PC-9 (cell line): Measurements from ENCODE around the gene CNGB1. TPM values are rescaled to one million over a fixed set of nuclear protein-coding genes. Genes with fewer than 3 reads are reported as not detected.

ENCODE experiments used
- BruUV-seq: library from RNA; stranded (reverse); fragments of 400-500 nt; replicated peaks from 2 replicates; lab custom pipeline; 2021; lab: Mats Ljungman, UMichigan
- CTCF ChIA-PET: fragments of 300-600 bp; sonication (Branson Sonifier 250); formaldehyde crosslinking; loops from one replicate; lab custom pipeline; 2022; ENCODE audit warnings: antibody characterized with exemption; lab: Charles Lee
- POLR2A ChIA-PET: fragments of 300-600 bp; sonication (Branson Sonifier 250); formaldehyde crosslinking; loops from one replicate; lab custom pipeline; 2022; ENCODE audit warnings: antibody characterized with exemption; ENCODE audit not compliant: unreplicated experiment; lab: Charles Lee
- DNase-seq, 2 experiments: peaks; one replicate each; pipeline versions ENCODE4 v3.0.0 to v3.0.0-alpha.2; 2015 to 2022; ENCODE audit warnings: mixed read lengths in 1 of 2
- H2AFZ ChIP-seq: fragments of 200-600 bp; sonication (generic); 2 replicates; pipeline ENCODE4 v1.8.1; 2017; ENCODE audit warnings: antibody characterized with exemption
- H3F3A ChIP-seq: fragments of 200-600 bp; sonication (generic); 2 replicates; pipeline ENCODE4 v1.8.1; 2017; ENCODE audit warnings: antibody characterized with exemption, mild to moderate bottlenecking, low read depth; ENCODE audit not compliant: insufficient read depth
- H3K27ac ChIP-seq: fragments of 200-600 bp; sonication (generic); 2 replicates; pipeline ENCODE4 v1.6.1; 2016; ENCODE audit warnings: mixed run types
- H3K27me3 ChIP-seq: fragments of 200-600 bp; sonication (generic); 2 replicates; pipeline ENCODE4 v1.6.1; 2016; ENCODE audit warnings: low read depth, mixed run types; ENCODE audit not compliant: insufficient read depth
- H3K36me3 ChIP-seq: fragments of 200-600 bp; sonication (generic); 2 replicates; pipeline ENCODE4 v1.6.1; 2016; ENCODE audit warnings: low read depth, mixed run types
- H3K4me1 ChIP-seq: fragments of 200-600 bp; sonication (generic); replicated peaks from 2 replicates; pipeline ENCODE4 v1.6.1; 2016; ENCODE audit warnings: mixed run types; ENCODE audit not compliant: insufficient read depth
- H3K4me2 ChIP-seq: fragments of 200-600 bp; sonication (generic); 2 replicates; pipeline ENCODE4 v1.6.1; 2017; ENCODE audit warnings: mixed run types
- H3K4me3 ChIP-seq: fragments of 200-600 bp; sonication (generic); 2 replicates; pipeline ENCODE4 v1.6.1; 2016; ENCODE audit warnings: mixed run types
- H3K79me2 ChIP-seq: fragments of 200-600 bp; sonication (generic); 2 replicates; pipeline ENCODE4 v1.6.1; 2017; ENCODE audit warnings: low read depth, mixed run types
- H3K9me2 ChIP-seq: fragments of 200-600 bp; sonication (generic); 2 replicates; pipeline ENCODE4 v1.8.1; 2017; ENCODE audit warnings: mild to moderate bottlenecking; ENCODE audit not compliant: insufficient read depth
- H3K9me3 ChIP-seq: fragments of 200-600 bp; sonication (generic); 2 replicates; pipeline ENCODE4 v1.8.1; 2016; ENCODE audit warnings: low read depth; ENCODE audit not compliant: insufficient read depth
- H4K20me1 ChIP-seq: fragments of 200-600 bp; sonication (generic); 2 replicates; pipeline ENCODE4 v1.8.1; 2017; ENCODE audit not compliant: insufficient read depth
- CTCF ChIP-seq: fragments of 200-600 bp; sonication (generic); conservative IDR thresholded peaks from 2 replicates; pipeline ENCODE4 v1.6.1; 2017; ENCODE audit warnings: mixed run types, antibody characterized with exemption, mild to moderate bottlenecking, moderate library complexity
- EZH2 ChIP-seq: fragments of 200-600 bp; sonication (generic); IDR thresholded peaks from 2 replicates; pipeline ENCODE4 v1.8.0; 2017; ENCODE audit warnings: antibody characterized with exemption, low read depth
- intact Hi-C: fragments of 100-400 bp; cut with micrococcal nuclease; formaldehyde crosslinking; loops from one replicate; pipeline ENCODE4 v1.10.0; 2022; ENCODE audit not compliant: unreplicated experiment
- total RNA-seq: library from RNA; stranded (reverse); gene quantifications from 2 replicates; pipeline ENCODE4 v1.2.3, GENCODE V29; 2021

The CNGB1 gene
- total RNA-seq, 1 experiment from 2014 or later = 1.1 TPM

- Histone ChIP-seq H3K9me3 (no peaks in the 10 kb centered on the region), H3K79me2 (no peaks in the 10 kb centered on the region), H3F3A (peaks cover 30% of the 10 kb centered on the region), H3K4me1 (peaks cover 31% of the 10 kb centered on the region), H3K4me3 (no peak overlapping the region), H3K27me3 (no peaks in the 10 kb centered on the region), H3K9me2 (no peaks in the 10 kb centered on the region), H3K27ac (no peak overlapping the region), H2AFZ (no peak overlapping the region), H3K36me3 (no peaks in the 10 kb centered on the region), H4K20me1 (no peaks in the 10 kb centered on the region), H3K4me2 (no peak overlapping the region)
- TF ChIP-seq EZH2 (no peak), CTCF (no peak)
- POLR2A ChIA-PET = interaction anchor here (0.6 kb wide), 1 partner anchor 573 kb away, joined by 5 read pairs; no protein-coding TSS in a partner anchor
- intact Hi-C loops = no loop called here
- no TSS peak for BruUV-seq
- CTCF ChIA-PET = no interaction called here
- DNase-seq = no peak
Observed at GRCh38 chr16:57961538-57961937, 9.4 kb downstream of the CNGB1 start.

GRCh38 chr16:57960826-57961472 lies 10.0 kb downstream of the CNGB1 start:
- Histone ChIP-seq H3K9me2 (no peaks in the 10 kb centered on the region), H4K20me1 (no peaks in the 10 kb centered on the region), H3K4me1 (peaks cover 29% of the 10 kb centered on the region), H3K27ac (no peak overlapping the region), H3K79me2 (no peaks in the 10 kb centered on the region), H3K36me3 (no peaks in the 10 kb centered on the region), H3K27me3 (no peaks in the 10 kb centered on the region), H3K4me3 (no peak overlapping the region), H3K4me2 (no peak overlapping the region), H3F3A (peaks cover 24% of the 10 kb centered on the region; the same call in 1 of the 2 replicates), H3K9me3 (no peaks in the 10 kb centered on the region), H2AFZ (no peak overlapping the region)
- POLR2A ChIA-PET = no interaction called here
- DNase-seq = no peak
- intact Hi-C loops = no loop called here
- CTCF ChIA-PET = no interaction called here
- no TSS peak for BruUV-seq
- TF ChIP-seq EZH2 (no peak), CTCF (no peak)

GRCh38 chr16:57960310-57960709 lies 10.6 kb downstream of the CNGB1 start:
- Histone ChIP-seq H3F3A (peaks cover 18% of the 10 kb centered on the region; the same call in 1 of the 2 replicates), H3K4me2 (no peak overlapping the region), H3K9me2 (no peaks in the 10 kb centered on the region), H3K4me3 (no peak overlapping the region), H3K27me3 (no peaks in the 10 kb centered on the region), H3K79me2 (no peaks in the 10 kb centered on the region), H4K20me1 (no peaks in the 10 kb centered on the region), H3K36me3 (no peaks in the 10 kb centered on the region), H3K9me3 (no peaks in the 10 kb centered on the region), H3K4me1 (peaks cover 29% of the 10 kb centered on the region), H3K27ac (no peak overlapping the region), H2AFZ (no peak overlapping the region)
- ChIA-PET CTCF (no interaction called here), POLR2A (no interaction called here)
- no peak for DNase-seq
- intact Hi-C loops = no loop called here
- TF ChIP-seq CTCF = no peak
- TF ChIP-seq EZH2 = no peak
- BruUV-seq = no TSS peak
